GM13976 (cell line): ENCODE results near the gene ZNF19.

ENCODE experiments used
- DNase-seq: peaks from one replicate; pipeline ENCODE4 v3.0.0; 2012; ENCODE audit warnings: low spot score
- CTCF ChIP-seq: IDR thresholded peaks from 2 replicates; pipeline ENCODE4 v1.5.1; 2012; ENCODE audit warnings: borderline replicate concordance, mild to moderate bottlenecking; ENCODE audit not compliant: insufficient read depth; ENCODE audit errors: extremely low read depth, missing control alignments, control extremely low read depth
- in situ Hi-C: fragments of 300-500 bp; cut with MboI; formaldehyde crosslinking; loops from one replicate; pipeline ENCODE4 v1.12.0; 2022; ENCODE audit warnings: low sequenced_read_pairs, mixed read lengths, inconsistent platforms; ENCODE audit not compliant: unreplicated experiment

ZNF19 gene

GRCh38 chr16:71456801-71457200, 32.3 kb downstream of the ZNF19 start:
- TF ChIP-seq CTCF: no peak
- in situ Hi-C loops: no loop called here
- DNase-seq: no peak

GRCh38 chr16:71453036-71453435, 36.1 kb downstream of the ZNF19 start:
- in situ Hi-C loops: no loop called here
- DNase-seq: no peak
- TF ChIP-seq CTCF: no peak

GRCh38 chr16:71449020-71449419, 40.1 kb downstream of the ZNF19 start:
- no peak for DNase-seq
- no peak for TF ChIP-seq CTCF
- in situ Hi-C loops: no loop called here

- in situ Hi-C loops: no loop called here
- no peak for TF ChIP-seq CTCF
- no peak for DNase-seq
These were observed 40.8 kb downstream of the ZNF19 start for GRCh38 chr16:71448274-71448866.

- in situ Hi-C loops: no loop called here
- no peak for TF ChIP-seq CTCF
- DNase-seq: no peak
These were observed 45.4 kb downstream of the ZNF19 start for GRCh38 chr16:71443714-71444113.

DNA sequence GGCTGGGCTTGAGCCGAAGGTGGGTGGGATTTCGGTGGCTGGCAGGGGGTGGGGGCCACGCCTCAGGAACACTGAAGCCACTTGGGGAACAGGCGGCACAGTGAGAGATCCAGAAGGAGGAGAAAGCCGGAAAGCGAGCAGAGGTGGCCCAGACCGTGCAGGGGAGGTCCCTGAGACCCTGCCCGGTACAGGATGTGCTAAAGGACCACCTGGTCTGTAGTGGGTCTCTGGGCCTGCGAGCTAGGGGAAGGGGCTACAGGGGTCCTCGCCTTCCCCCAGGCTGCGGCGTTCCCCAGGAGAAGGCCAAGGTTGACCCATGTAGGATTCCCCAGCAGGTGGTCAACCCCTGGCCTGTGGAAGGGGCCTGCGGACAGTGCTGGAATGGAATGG, 47.1 kb downstream of the ZNF19 start, which contains the start of gene TLE7:
Gene TLE7, minus strand, starts transcription at position 4 of the 390 bp plus-strand sequence. CDS start 8,730 bp downstream, outside the sequence.
- no peak for DNase-seq
- in situ Hi-C loops: no loop called here
- no peak for TF ChIP-seq CTCF
